OCI-LY7 (cell line): Measurements from ENCODE around the gene FAM174C. TPM values are rescaled to one million over a fixed set of nuclear protein-coding genes. Genes with fewer than 3 reads are reported as not detected.
"Not testable (repeated sequence)": the region's sequence is repeated elsewhere in the genome, so short reads cannot be mapped to it uniquely, and the experiment has no call there.

Source experiments
- BruUV-seq: library from RNA; stranded (reverse); fragments of 400-500 nt; replicated peaks from 2 replicates; lab custom pipeline; 2021; lab: Mats Ljungman, UMichigan
- CTCF ChIA-PET: fragments of 300-600 bp; sonication (Branson Sonifier 250); formaldehyde crosslinking; loops from one replicate; lab custom pipeline; 2022; ENCODE audit warnings: antibody characterized with exemption; ENCODE audit not compliant: unreplicated experiment; lab: Charles Lee
- POLR2A ChIA-PET: fragments of 300-600 bp; sonication (Branson Sonifier 250); formaldehyde crosslinking; loops from one replicate; lab custom pipeline; 2022; ENCODE audit warnings: antibody characterized with exemption; lab: Charles Lee
- DNase-seq: peaks from one replicate; pipeline ENCODE4 v3.0.0-alpha.2; 2015; ENCODE audit warnings: low spot score
- H2AFZ ChIP-seq: fragments of 200-600 bp; sonication (generic), shearing (Covaris generic); 2 replicates; pipeline ENCODE4 v1.6.1; 2014; ENCODE audit warnings: mild to moderate bottlenecking, antibody characterized with exemption, low read length, moderate library complexity
- H3K27ac ChIP-seq: fragments of 200-600 bp; sonication (generic); 2 replicates; pipeline ENCODE4 v1.5.1; 2014; ENCODE audit warnings: mixed run types, low read depth, mild to moderate bottlenecking, moderate library complexity, low read length, inconsistent platforms; ENCODE audit not compliant: poor library complexity, severe bottlenecking
- H3K36me3 ChIP-seq: fragments of 200-600 bp; sonication (generic); 2 replicates; pipeline ENCODE4 v1.6.1; 2014; ENCODE audit warnings: mild to moderate bottlenecking, antibody characterized with exemption, low read length, moderate library complexity, mixed read lengths; ENCODE audit not compliant: insufficient read depth
- H3K4me1 ChIP-seq: fragments of 200-600 bp; sonication (generic); 2 replicates; pipeline ENCODE4 v1.5.1; 2014; ENCODE audit warnings: mild to moderate bottlenecking, low read length; ENCODE audit not compliant: insufficient read depth, poor library complexity, severe bottlenecking
- H3K4me2 ChIP-seq: fragments of 200-600 bp; sonication (generic); 2 replicates; pipeline ENCODE4 v1.6.1; 2014; ENCODE audit warnings: mild to moderate bottlenecking, low read length
- H3K4me3 ChIP-seq: fragments of 200-600 bp; sonication (generic); 2 replicates; pipeline ENCODE4 v1.5.1; 2014; ENCODE audit warnings: mild to moderate bottlenecking, low read depth, low read length; ENCODE audit not compliant: poor library complexity, severe bottlenecking
- H3K79me2 ChIP-seq: fragments of 200-600 bp; sonication (generic); 2 replicates; pipeline ENCODE4 v1.6.1; 2016; ENCODE audit warnings: low read depth, mild to moderate bottlenecking, low read length, moderate library complexity, mixed read lengths; ENCODE audit not compliant: insufficient read depth
- H3K9me2 ChIP-seq: fragments of 200-600 bp; sonication (generic); 2 replicates; pipeline ENCODE4 v1.6.1; 2016; ENCODE audit warnings: mild to moderate bottlenecking, low read length, mixed read lengths; ENCODE audit not compliant: insufficient read depth
- H3K9me3 ChIP-seq: fragments of 200-600 bp; sonication (generic); 2 replicates; pipeline ENCODE4 v1.6.1; 2014; ENCODE audit warnings: mild to moderate bottlenecking, mixed run types, low read length, mixed read lengths
- H4K20me1 ChIP-seq: fragments of 200-600 bp; sonication (generic); 2 replicates; pipeline ENCODE4 v1.6.1; 2014; ENCODE audit warnings: mild to moderate bottlenecking, antibody characterized with exemption, low read length, moderate library complexity, mixed read lengths; ENCODE audit not compliant: insufficient read depth
- EZH2phosphoT487 ChIP-seq: fragments of 200-600 bp; sonication (generic); IDR thresholded peaks from 2 replicates; pipeline ENCODE4 v1.6.1; 2018; ENCODE audit warnings: low read depth, borderline replicate concordance, mild to moderate bottlenecking, mixed run types, antibody characterized with exemption, low read length, moderate library complexity, mixed read lengths
- intact Hi-C: fragments of 100-400 bp; cut with micrococcal nuclease; formaldehyde crosslinking; loops from one replicate; pipeline ENCODE4 v1.10.0; 2022; ENCODE audit not compliant: unreplicated experiment
- total RNA-seq, 2 experiments: library from RNA; depleted of rRNA in 1 of 2; stranded (reverse); fragments of >200 nt in 1 of 2; shearing (Covaris generic) in 1 of 2; gene quantifications; 2 replicates each; pipeline ENCODE4 v1.2.3, GENCODE V29; 2014 to 2022
- TF ChIP-seq, protein P1 (sequence below): fragments of 200-600 bp; sonication (generic); conservative IDR thresholded peaks from 2 replicates; pipeline ENCODE4 v1.5.1; 2014; ENCODE audit warnings: mild to moderate bottlenecking, antibody characterized with exemption, low read length, moderate library complexity, mixed read lengths

The FAM174C gene
- total RNA-seq, 2 experiments from 2014 or later: 53.2 to 81.5 TPM

DNA sequence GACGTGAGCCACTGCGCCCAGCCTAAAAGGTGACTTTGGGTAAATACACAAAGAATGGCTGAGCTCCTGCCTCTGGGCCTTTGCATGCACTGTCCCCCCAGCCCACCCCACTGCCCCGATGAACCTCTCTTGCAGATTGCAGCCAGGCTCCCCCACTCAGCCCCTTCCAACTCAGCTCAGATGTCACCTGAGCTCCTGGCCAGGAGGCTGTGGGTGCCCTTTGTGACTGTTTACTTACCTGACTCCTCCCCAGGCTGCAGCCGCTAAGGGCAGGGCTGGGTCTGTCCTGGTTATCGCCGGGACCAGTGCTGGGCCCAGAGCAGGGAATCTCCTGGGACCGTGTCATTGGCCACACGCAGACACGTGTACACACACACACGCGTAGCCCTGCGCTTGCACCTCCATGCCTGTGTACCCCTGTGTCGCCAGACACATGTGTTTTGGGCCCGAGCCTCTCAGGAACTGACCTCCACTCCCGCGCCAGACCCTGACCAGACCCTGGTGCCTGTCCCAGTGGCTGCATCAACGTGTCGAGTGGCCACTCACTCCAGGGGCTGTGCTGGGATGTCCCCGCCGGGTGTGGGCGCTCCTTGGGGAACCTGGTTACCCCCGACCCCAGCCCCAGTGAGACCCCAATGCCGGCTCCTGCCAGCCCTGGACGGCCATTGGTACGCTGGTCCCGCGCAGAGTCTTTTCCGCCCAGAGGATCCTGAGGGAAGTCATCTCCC is 29.0 kb downstream of the FAM174C start:
- no peak overlapping the region for H2AFZ ChIP-seq
- no peaks in the 10 kb centered on the region for H3K9me2 ChIP-seq
- no peak overlapping the region for H3K4me2 ChIP-seq
- H4K20me1 ChIP-seq: no peaks in the 10 kb centered on the region
- H3K4me1 ChIP-seq: no peaks in the 10 kb centered on the region
- POLR2A ChIA-PET: no interaction called here
- CTCF ChIA-PET: no interaction called here
- intact Hi-C loops: no loop called here
- no TSS peak for BruUV-seq
- TF ChIP-seq, protein P1, sequence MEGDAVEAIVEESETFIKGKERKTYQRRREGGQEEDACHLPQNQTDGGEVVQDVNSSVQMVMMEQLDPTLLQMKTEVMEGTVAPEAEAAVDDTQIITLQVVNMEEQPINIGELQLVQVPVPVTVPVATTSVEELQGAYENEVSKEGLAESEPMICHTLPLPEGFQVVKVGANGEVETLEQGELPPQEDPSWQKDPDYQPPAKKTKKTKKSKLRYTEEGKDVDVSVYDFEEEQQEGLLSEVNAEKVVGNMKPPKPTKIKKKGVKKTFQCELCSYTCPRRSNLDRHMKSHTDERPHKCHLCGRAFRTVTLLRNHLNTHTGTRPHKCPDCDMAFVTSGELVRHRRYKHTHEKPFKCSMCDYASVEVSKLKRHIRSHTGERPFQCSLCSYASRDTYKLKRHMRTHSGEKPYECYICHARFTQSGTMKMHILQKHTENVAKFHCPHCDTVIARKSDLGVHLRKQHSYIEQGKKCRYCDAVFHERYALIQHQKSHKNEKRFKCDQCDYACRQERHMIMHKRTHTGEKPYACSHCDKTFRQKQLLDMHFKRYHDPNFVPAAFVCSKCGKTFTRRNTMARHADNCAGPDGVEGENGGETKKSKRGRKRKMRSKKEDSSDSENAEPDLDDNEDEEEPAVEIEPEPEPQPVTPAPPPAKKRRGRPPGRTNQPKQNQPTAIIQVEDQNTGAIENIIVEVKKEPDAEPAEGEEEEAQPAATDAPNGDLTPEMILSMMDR: no peak
- TF ChIP-seq EZH2phosphoT487: no peak
- H3K4me3 ChIP-seq: no peak overlapping the region
- no peak for DNase-seq
- no peaks in the 10 kb centered on the region for H3K79me2 ChIP-seq
- no peak overlapping the region for H3K27ac ChIP-seq
- no peaks in the 10 kb centered on the region for H3K9me3 ChIP-seq
- no peaks in the 10 kb centered on the region for H3K36me3 ChIP-seq

DNA sequence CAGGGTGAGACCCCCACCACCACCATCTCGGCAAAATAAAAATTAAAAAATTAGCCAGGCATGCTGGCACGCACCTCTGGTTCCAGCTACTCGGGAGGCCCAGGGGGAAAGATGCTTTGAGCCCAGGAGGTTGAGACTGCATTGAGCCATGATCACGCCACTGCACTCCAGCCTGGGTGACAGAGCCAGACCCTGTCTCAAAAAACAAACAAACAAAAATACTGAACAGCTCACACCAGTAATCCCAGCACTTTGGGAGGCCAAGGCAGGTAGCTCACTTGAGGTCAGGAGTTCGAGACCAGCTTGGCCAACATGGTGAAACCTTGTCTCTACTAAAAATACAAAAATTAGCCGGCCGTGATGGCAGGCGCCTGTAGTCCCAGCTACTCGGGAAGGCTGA is 30.0 kb downstream of the FAM174C start:
- H3K4me1 ChIP-seq, H3K79me2 ChIP-seq, H2AFZ ChIP-seq, H3K27ac ChIP-seq, DNase-seq, H3K9me3 ChIP-seq, intact Hi-C loops, H4K20me1 ChIP-seq, H3K36me3 ChIP-seq, H3K9me2 ChIP-seq, BruUV-seq, CTCF ChIA-PET, POLR2A ChIA-PET, H3K4me2 ChIP-seq, H3K4me3 ChIP-seq: not testable (repeated sequence)

GRCh38 chr19:1307320-1307719 is 32.0 kb downstream of the FAM174C start:
- no peak overlapping the region for H3K4me3 ChIP-seq
- intact Hi-C loops: no loop called here
- H3K4me1 ChIP-seq: no peaks in the 10 kb centered on the region
- no peaks in the 10 kb centered on the region for H4K20me1 ChIP-seq
- no TSS peak for BruUV-seq
- TF ChIP-seq, protein P1: no peak
- no peak for TF ChIP-seq EZH2phosphoT487
- CTCF ChIA-PET: no interaction called here
- H3K9me3 ChIP-seq: no peaks in the 10 kb centered on the region
- H3K36me3 ChIP-seq: no peaks in the 10 kb centered on the region
- POLR2A ChIA-PET: no interaction called here
- no peak overlapping the region for H3K4me2 ChIP-seq
- H2AFZ ChIP-seq: no peak overlapping the region
- DNase-seq: no peak
- no peak overlapping the region for H3K27ac ChIP-seq
- H3K9me2 ChIP-seq: no peaks in the 10 kb centered on the region
- no peaks in the 10 kb centered on the region for H3K79me2 ChIP-seq
